SK-N-SH (cell line): ENCODE results near the gene CCS.

ENCODE experiments used
- RAD21 ChIP-seq: IDR thresholded peaks from 2 replicates; pipeline ENCODE4 v1.6.1; 2012; ENCODE audit warnings: mild to moderate bottlenecking, low read length
- RXRA ChIP-seq: IDR thresholded peaks from 2 replicates; pipeline ENCODE4 v1.4.0; 2012; ENCODE audit warnings: low read depth, mild to moderate bottlenecking, borderline replicate concordance
- TCF12 ChIP-seq: IDR thresholded peaks from 2 replicates; pipeline ENCODE4 v1.4.0; 2012
- TF ChIP-seq, protein P1 (sequence below): fragments of 200-600 bp; sonication (generic); IDR thresholded peaks from 2 replicates; pipeline ENCODE4 v1.6.1; 2017; ENCODE audit warnings: antibody characterized with exemption, mild to moderate bottlenecking, moderate library complexity

DNA sequence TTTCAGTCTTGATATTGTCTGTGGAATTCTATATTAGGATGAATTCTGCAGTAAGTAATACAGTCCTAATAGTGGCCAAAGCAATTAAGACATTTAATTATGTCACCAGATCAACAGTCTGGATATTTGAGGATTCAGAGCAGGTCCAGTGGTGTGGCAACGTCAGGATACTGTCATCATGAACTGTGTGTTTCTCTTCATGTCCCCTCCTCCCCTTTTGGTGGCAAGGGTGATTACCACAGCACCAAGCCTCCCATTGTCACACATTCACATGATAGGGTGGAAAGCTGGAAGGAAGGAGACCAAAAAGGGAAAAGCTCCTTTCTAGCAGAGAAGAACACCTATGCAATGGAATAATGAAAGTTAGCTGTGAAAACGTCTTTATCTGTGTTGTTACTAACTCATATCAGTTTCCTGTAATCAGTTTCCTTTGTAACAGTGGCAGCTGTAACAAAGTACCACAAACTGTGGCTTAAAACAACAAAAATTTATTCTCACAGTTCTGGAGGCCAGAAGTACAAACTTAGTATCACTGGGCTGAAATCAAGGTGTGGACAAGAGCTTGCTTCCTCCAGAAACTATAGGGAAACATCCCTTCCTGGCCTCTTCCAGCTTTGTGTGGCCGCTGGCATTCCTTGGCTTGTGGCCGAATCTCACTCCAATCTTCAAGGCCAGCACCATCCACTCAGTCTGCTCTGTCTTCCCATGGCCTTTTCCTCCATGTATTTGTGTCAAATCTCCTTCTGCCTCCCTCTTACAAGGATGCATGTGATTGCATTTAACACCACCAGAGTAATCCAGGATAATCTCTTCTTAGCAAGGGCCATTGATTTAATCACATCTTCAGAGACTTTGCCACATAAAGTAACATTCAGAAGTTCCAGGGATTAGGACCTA, 17.0 kb downstream of the CCS start:
- TF ChIP-seq, protein P1, sequence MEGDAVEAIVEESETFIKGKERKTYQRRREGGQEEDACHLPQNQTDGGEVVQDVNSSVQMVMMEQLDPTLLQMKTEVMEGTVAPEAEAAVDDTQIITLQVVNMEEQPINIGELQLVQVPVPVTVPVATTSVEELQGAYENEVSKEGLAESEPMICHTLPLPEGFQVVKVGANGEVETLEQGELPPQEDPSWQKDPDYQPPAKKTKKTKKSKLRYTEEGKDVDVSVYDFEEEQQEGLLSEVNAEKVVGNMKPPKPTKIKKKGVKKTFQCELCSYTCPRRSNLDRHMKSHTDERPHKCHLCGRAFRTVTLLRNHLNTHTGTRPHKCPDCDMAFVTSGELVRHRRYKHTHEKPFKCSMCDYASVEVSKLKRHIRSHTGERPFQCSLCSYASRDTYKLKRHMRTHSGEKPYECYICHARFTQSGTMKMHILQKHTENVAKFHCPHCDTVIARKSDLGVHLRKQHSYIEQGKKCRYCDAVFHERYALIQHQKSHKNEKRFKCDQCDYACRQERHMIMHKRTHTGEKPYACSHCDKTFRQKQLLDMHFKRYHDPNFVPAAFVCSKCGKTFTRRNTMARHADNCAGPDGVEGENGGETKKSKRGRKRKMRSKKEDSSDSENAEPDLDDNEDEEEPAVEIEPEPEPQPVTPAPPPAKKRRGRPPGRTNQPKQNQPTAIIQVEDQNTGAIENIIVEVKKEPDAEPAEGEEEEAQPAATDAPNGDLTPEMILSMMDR, result no peak
- TF ChIP-seq RXRA (no peak), RAD21 (no peak), TCF12 (no peak)
